Endothelial cell (in vitro differentiated cells): ENCODE data around the gene LBP. TPM values are rescaled to one million over a fixed set of nuclear protein-coding genes. Genes with fewer than 3 reads are reported as not detected.

Experiments
- DNase-seq: peaks from one replicate; pipeline ENCODE4 v3.0.0; 2021; ENCODE audit warnings: low spot score
- H3K27ac Mint-ChIP-seq: one replicate; pipeline ENCODE4 v1.8.0; 2021; ENCODE audit warnings: mixed read lengths, inconsistent platforms; ENCODE audit not compliant: unreplicated experiment
- H3K27me3 Mint-ChIP-seq: one replicate; pipeline ENCODE4 v1.8.0; 2021; ENCODE audit warnings: mild to moderate bottlenecking, moderate library complexity, mixed read lengths, inconsistent platforms; ENCODE audit not compliant: unreplicated experiment
- H3K36me3 Mint-ChIP-seq: one replicate; pipeline ENCODE4 v1.8.0; 2021; ENCODE audit warnings: mild to moderate bottlenecking, low read depth, mixed read lengths, inconsistent platforms; ENCODE audit not compliant: unreplicated experiment
- H3K4me1 Mint-ChIP-seq: one replicate; pipeline ENCODE4 v1.8.0; 2021; ENCODE audit warnings: mild to moderate bottlenecking, mixed read lengths, inconsistent platforms; ENCODE audit not compliant: unreplicated experiment
- H3K4me3 Mint-ChIP-seq: one replicate; pipeline ENCODE4 v1.8.0; 2021; ENCODE audit warnings: mild to moderate bottlenecking, mixed read lengths, inconsistent platforms; ENCODE audit not compliant: unreplicated experiment
- H3K9me3 Mint-ChIP-seq: one replicate; pipeline ENCODE4 v1.8.0; 2021; ENCODE audit warnings: mixed read lengths, inconsistent platforms; ENCODE audit not compliant: unreplicated experiment
- CTCF ChIP-seq: fragments of 200-600 bp; sonication (generic); IDR thresholded peaks from one replicate; pipeline ENCODE4 v1.5.0; 2021; ENCODE audit warnings: antibody characterized with exemption; ENCODE audit not compliant: unreplicated experiment
- total RNA-seq: library from RNA; stranded (reverse); fragmentation: NEBNext Ultra II Directional; extraction: Animal tissue kit (Norgen Biotek cat#: 25700); gene quantifications from one replicate; pipeline ENCODE4 v1.2.1, GENCODE V29; 2021; ENCODE audit not compliant: unreplicated experiment

Gene LBP
- total RNA-seq, 1 donor from 2014 or later = 1.2 TPM

GRCh38 chr20:38420388-38421085, 74.3 kb downstream of the LBP start:
- Mint-ChIP-seq H3K4me1 (no peaks in the 10 kb centered on the region), H3K36me3 (peaks cover 34% of the 10 kb centered on the region), H3K9me3 (no peaks in the 10 kb centered on the region), H3K4me3 (peak overlapping the region; percentile 27), H3K27ac (no peak overlapping the region), H3K27me3 (peaks cover 2% of the 10 kb centered on the region)
- TF ChIP-seq CTCF = no peak
- no peak for DNase-seq

GRCh38 chr20:38421915-38422314, 75.6 kb downstream of the LBP start:
- Mint-ChIP-seq H3K4me3 (no peak overlapping the region), H3K27ac (no peak overlapping the region), H3K4me1 (no peaks in the 10 kb centered on the region), H3K9me3 (no peaks in the 10 kb centered on the region), H3K36me3 (peaks cover 40% of the 10 kb centered on the region), H3K27me3 (peaks cover 2% of the 10 kb centered on the region)
- TF ChIP-seq CTCF = no peak
- DNase-seq = no peak

- peak overlapping the region; percentile 42 for H3K4me3 Mint-ChIP-seq
- H3K27me3 Mint-ChIP-seq = peaks cover 2% of the 10 kb centered on the region
- no peaks in the 10 kb centered on the region for H3K9me3 Mint-ChIP-seq
- H3K4me1 Mint-ChIP-seq = no peaks in the 10 kb centered on the region
- H3K27ac Mint-ChIP-seq = no peak overlapping the region
- H3K36me3 Mint-ChIP-seq = peaks cover 56% of the 10 kb centered on the region
- no peak for TF ChIP-seq CTCF
- DNase-seq = no peak
These were observed 77.3 kb downstream of the LBP start for GRCh38 chr20:38423541-38423940.

- no peak for DNase-seq
- Mint-ChIP-seq H3K27ac (no peak overlapping the region), H3K4me1 (no peaks in the 10 kb centered on the region), H3K9me3 (no peaks in the 10 kb centered on the region), H3K4me3 (no peak overlapping the region), H3K27me3 (peaks cover 4% of the 10 kb centered on the region), H3K36me3 (peaks cover 64% of the 10 kb centered on the region)
- no peak for TF ChIP-seq CTCF
These were observed 78.1 kb downstream of the LBP start for GRCh38 chr20:38424401-38424800.

GRCh38 chr20:38426006-38426897, 80.0 kb downstream of the LBP start:
- no peak for TF ChIP-seq CTCF
- peaks cover 2% of the 10 kb centered on the region for H3K4me1 Mint-ChIP-seq
- no peak overlapping the region for H3K27ac Mint-ChIP-seq
- H3K27me3 Mint-ChIP-seq = peaks cover 4% of the 10 kb centered on the region
- no peak for DNase-seq
- peaks cover 64% of the 10 kb centered on the region for H3K36me3 Mint-ChIP-seq
- no peak overlapping the region for H3K4me3 Mint-ChIP-seq
- no peaks in the 10 kb centered on the region for H3K9me3 Mint-ChIP-seq
